WTC11 (cell line): ENCODE measurements around the gene MTCL1. TPM values are rescaled to one million over a fixed set of nuclear protein-coding genes. Genes with fewer than 3 reads are reported as not detected.

Source experiments
- ATAC-seq: fragments of 200-7000 bp; cut with Tn5 transposase; 2 replicates; pipeline ENCODE4 v1.10.0; 2021; ENCODE audit warnings: mild to moderate bottlenecking, moderate library complexity
- CTCF ChIA-PET: fragments of 300-600 bp; sonication (Branson Sonifier 250); formaldehyde crosslinking; loops from one replicate; lab custom pipeline; 2021; ENCODE audit warnings: antibody characterized with exemption; lab: Charles Lee
- POLR2A ChIA-PET: fragments of 350-600 bp; sonication (Branson Sonifier 250); formaldehyde crosslinking; loops from one replicate; lab custom pipeline; 2021; ENCODE audit warnings: antibody characterized with exemption; lab: Charles Lee
- DNase-seq: peaks from one replicate; pipeline ENCODE4 v3.0.0; 2021; ENCODE audit warnings: low spot score
- H3K27ac Mint-ChIP-seq: 2 replicates; pipeline ENCODE4 v1.8.0; 2021; ENCODE audit warnings: mixed read lengths
- H3K27me3 Mint-ChIP-seq: 2 replicates; pipeline ENCODE4 v1.8.0; 2021; ENCODE audit warnings: low read depth, mild to moderate bottlenecking, moderate library complexity, mixed read lengths
- H3K36me3 Mint-ChIP-seq: 2 replicates; pipeline ENCODE4 v1.8.0; 2021; ENCODE audit warnings: mixed read lengths
- H3K4me1 Mint-ChIP-seq: 2 replicates; pipeline ENCODE4 v1.8.0; 2022; ENCODE audit warnings: mixed read lengths
- H3K4me3 Mint-ChIP-seq: 2 replicates; pipeline ENCODE4 v1.8.0; 2021; ENCODE audit warnings: mild to moderate bottlenecking, moderate library complexity, mixed read lengths
- H3K9me3 Mint-ChIP-seq: 2 replicates; pipeline ENCODE4 v1.8.0; 2021; ENCODE audit warnings: mixed read lengths
- ELF4 ChIP-seq: sonication (generic); formaldehyde crosslinking; IDR thresholded peaks from 2 replicates; pipeline ENCODE4 v1.8.1; 2022; ENCODE audit warnings: low read depth, mild to moderate bottlenecking, moderate library complexity, missing genetic modification reagents
- HMGA2 ChIP-seq: fragments of 250-450 bp; sonication (Bioruptor Pico); IDR thresholded peaks from 2 replicates; pipeline ENCODE4 v1.4.0; 2021; ENCODE audit warnings: mild to moderate bottlenecking, moderate library complexity
- JAZF1 ChIP-seq: fragments of 250-450 bp; sonication (Bioruptor Pico); IDR thresholded peaks from 2 replicates; pipeline ENCODE4 v1.9.0; 2021; ENCODE audit warnings: moderate library complexity, mild to moderate bottlenecking, inconsistent platforms
- KAT7 ChIP-seq: sonication (generic); formaldehyde crosslinking; IDR thresholded peaks from 2 replicates; pipeline ENCODE4 v1.8.1; 2023; ENCODE audit warnings: missing genetic modification reagents, mild to moderate bottlenecking, borderline replicate concordance
- MYBL2 ChIP-seq: sonication (generic); formaldehyde crosslinking; IDR thresholded peaks from 2 replicates; pipeline ENCODE4 v1.8.1; 2023; ENCODE audit warnings: mild to moderate bottlenecking, moderate library complexity, missing genetic modification reagents
- NFATC4 ChIP-seq: fragments of 250-450 bp; sonication (Bioruptor Pico); IDR thresholded peaks from 2 replicates; pipeline ENCODE4 v1.9.0; 2021; ENCODE audit warnings: mild to moderate bottlenecking
- NR1H2 ChIP-seq: sonication (generic); formaldehyde crosslinking; IDR thresholded peaks from 2 replicates; pipeline ENCODE4 v1.9.0; 2021; ENCODE audit warnings: mild to moderate bottlenecking, moderate library complexity, missing genetic modification reagents
- RORB ChIP-seq: fragments of 250-450 bp; sonication (Bioruptor Pico); IDR thresholded peaks from 2 replicates; pipeline ENCODE4 v1.9.0; 2021; ENCODE audit warnings: mild to moderate bottlenecking
- SMAD4 ChIP-seq: sonication (generic); formaldehyde crosslinking; IDR thresholded peaks from 2 replicates; pipeline ENCODE4 v1.8.0; 2022; ENCODE audit warnings: mild to moderate bottlenecking, missing genetic modification reagents
- TCF7 ChIP-seq: sonication (generic); formaldehyde crosslinking; IDR thresholded peaks from 2 replicates; pipeline ENCODE4 v1.8.0; 2022; ENCODE audit warnings: mild to moderate bottlenecking, low read depth, missing genetic modification reagents, moderate library complexity
- TP53 ChIP-seq: sonication (generic); formaldehyde crosslinking; IDR thresholded peaks from 2 replicates; pipeline ENCODE4 v1.8.1; 2023; ENCODE audit warnings: mild to moderate bottlenecking, missing genetic modification reagents
- ZNF121 ChIP-seq: sonication (generic); formaldehyde crosslinking; IDR thresholded peaks from 2 replicates; pipeline ENCODE4 v1.8.0; 2023; ENCODE audit warnings: missing genetic modification reagents
- ZNF317 ChIP-seq: sonication (generic); formaldehyde crosslinking; IDR thresholded peaks from 2 replicates; pipeline ENCODE4 v1.8.1; 2023; ENCODE audit warnings: low read depth, mild to moderate bottlenecking, moderate library complexity, missing genetic modification reagents, borderline replicate concordance
- ZNF671 ChIP-seq: fragments of 250-450 bp; sonication (Bioruptor Pico); IDR thresholded peaks from 2 replicates; pipeline ENCODE4 v1.8.0; 2021; ENCODE audit warnings: mild to moderate bottlenecking
- total RNA-seq: library from RNA; stranded (reverse); gene quantifications from 3 replicates; pipeline ENCODE4 v1.2.3, GENCODE V29; 2021
- TF ChIP-seq, protein P1 (sequence below): sonication (generic); formaldehyde crosslinking; IDR thresholded peaks from 2 replicates; pipeline ENCODE4 v1.8.1; 2023; ENCODE audit warnings: mild to moderate bottlenecking, missing genetic modification reagents, moderate library complexity
- TF ChIP-seq, protein P2 (sequence below): sonication (generic); formaldehyde crosslinking; IDR thresholded peaks from 2 replicates; pipeline ENCODE4 v1.8.0; 2022; ENCODE audit warnings: mild to moderate bottlenecking, missing genetic modification reagents
- TF ChIP-seq, protein P3 (sequence below): fragments of 250-450 bp; sonication (Bioruptor Pico); IDR thresholded peaks from 2 replicates; pipeline ENCODE4 v1.8.0; 2021; ENCODE audit warnings: mild to moderate bottlenecking
- TF ChIP-seq, protein P4 (sequence below): sonication (generic); formaldehyde crosslinking; IDR thresholded peaks from 2 replicates; pipeline ENCODE4 v1.8.0; 2023; ENCODE audit warnings: missing genetic modification reagents
- TF ChIP-seq, protein P5 (sequence below): sonication (generic); formaldehyde crosslinking; IDR thresholded peaks from 2 replicates; pipeline ENCODE4 v1.8.0; 2023; ENCODE audit warnings: missing genetic modification reagents, mild to moderate bottlenecking, borderline replicate concordance
- TF ChIP-seq, protein P6 (sequence below): sonication (generic); formaldehyde crosslinking; IDR thresholded peaks from 2 replicates; pipeline ENCODE4 v1.8.0; 2023; ENCODE audit warnings: mild to moderate bottlenecking, missing genetic modification reagents
- TF ChIP-seq, protein P7 (sequence below): sonication (generic); formaldehyde crosslinking; IDR thresholded peaks from 2 replicates; pipeline ENCODE4 v1.8.0; 2022; ENCODE audit warnings: mild to moderate bottlenecking, missing genetic modification reagents

MTCL1 gene
- total RNA-seq, 1 experiment from 2014 or later = 64.3 TPM

DNA sequence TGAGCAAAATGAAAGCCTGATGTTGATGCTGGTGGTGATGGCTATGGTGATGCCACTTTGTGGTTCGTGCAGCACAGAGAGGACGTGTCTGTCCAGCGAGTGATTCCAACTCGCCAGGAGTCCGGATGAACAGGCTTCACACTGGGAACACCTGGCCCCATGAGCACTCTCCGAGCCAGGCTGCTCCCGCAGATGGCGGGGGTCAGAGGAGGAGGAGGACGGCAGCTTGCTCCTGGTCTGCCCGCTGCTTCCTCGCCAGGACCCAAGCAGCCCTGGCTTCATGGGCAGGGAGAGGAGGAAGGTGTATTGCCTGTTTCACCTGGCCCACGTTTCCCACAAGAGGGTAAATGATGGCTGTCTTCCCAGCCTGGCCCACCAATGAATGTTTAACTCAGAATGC lies 121.6 kb downstream of the MTCL1 start (continued):
- TF ChIP-seq, protein P1, sequence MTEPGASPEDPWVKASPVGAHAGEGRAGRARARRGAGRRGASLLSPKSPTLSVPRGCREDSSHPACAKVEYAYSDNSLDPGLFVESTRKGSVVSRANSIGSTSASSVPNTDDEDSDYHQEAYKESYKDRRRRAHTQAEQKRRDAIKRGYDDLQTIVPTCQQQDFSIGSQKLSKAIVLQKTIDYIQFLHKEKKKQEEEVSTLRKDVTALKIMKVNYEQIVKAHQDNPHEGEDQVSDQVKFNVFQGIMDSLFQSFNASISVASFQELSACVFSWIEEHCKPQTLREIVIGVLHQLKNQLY = no peak

DNA sequence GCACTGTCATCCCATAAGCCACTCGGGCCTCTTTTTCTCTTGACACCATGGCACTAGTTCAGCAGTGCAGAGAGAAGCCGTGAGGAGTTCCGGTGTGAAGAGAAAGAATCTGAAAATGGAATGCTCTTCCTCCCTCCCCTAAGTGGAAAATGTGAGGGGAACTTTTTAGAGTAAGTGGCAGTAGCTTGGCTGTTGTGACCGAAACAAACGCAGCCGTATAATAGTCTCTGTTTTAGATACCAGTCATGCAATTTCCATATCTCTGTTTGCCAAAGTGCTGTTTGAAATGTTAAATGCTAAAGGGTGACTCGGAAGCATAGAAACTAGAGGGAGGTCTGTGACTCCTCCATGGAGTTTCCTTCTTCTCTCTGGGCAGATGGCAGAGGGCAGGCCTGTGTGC lies 122.9 kb downstream of the MTCL1 start:
- Mint-ChIP-seq H3K27me3 (no peaks in the 10 kb centered on the region), H3K9me3 (peaks cover 6% of the 10 kb centered on the region), H3K4me1 (peaks cover 19% of the 10 kb centered on the region), H3K36me3 (peaks cover 23% of the 10 kb centered on the region), H3K27ac (no peak overlapping the region), H3K4me3 (no peak overlapping the region)
- ChIA-PET CTCF (no interaction called here), POLR2A (no interaction called here)
- no peak for TF ChIP-seq ZNF121 (CRISPR knock-in tag)
- no peak for TF ChIP-seq NFATC4 (CRISPR knock-in tag)
- TF ChIP-seq, protein P2, sequence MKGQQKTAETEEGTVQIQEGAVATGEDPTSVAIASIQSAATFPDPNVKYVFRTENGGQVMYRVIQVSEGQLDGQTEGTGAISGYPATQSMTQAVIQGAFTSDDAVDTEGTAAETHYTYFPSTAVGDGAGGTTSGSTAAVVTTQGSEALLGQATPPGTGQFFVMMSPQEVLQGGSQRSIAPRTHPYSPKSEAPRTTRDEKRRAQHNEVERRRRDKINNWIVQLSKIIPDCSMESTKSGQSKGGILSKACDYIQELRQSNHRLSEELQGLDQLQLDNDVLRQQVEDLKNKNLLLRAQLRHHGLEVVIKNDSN (CRISPR knock-in tag) = no peak
- no peak for TF ChIP-seq JAZF1
- TF ChIP-seq, protein P3, sequence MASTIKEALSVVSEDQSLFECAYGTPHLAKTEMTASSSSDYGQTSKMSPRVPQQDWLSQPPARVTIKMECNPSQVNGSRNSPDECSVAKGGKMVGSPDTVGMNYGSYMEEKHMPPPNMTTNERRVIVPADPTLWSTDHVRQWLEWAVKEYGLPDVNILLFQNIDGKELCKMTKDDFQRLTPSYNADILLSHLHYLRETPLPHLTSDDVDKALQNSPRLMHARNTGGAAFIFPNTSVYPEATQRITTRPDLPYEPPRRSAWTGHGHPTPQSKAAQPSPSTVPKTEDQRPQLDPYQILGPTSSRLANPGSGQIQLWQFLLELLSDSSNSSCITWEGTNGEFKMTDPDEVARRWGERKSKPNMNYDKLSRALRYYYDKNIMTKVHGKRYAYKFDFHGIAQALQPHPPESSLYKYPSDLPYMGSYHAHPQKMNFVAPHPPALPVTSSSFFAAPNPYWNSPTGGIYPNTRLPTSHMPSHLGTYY (CRISPR knock-in tag) = no peak
- no peak for TF ChIP-seq RORB
- TF ChIP-seq, protein P4, sequence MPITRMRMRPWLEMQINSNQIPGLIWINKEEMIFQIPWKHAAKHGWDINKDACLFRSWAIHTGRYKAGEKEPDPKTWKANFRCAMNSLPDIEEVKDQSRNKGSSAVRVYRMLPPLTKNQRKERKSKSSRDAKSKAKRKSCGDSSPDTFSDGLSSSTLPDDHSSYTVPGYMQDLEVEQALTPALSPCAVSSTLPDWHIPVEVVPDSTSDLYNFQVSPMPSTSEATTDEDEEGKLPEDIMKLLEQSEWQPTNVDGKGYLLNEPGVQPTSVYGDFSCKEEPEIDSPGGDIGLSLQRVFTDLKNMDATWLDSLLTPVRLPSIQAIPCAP (CRISPR knock-in tag) = no peak
- no peak for TF ChIP-seq SMAD4
- no peak for TF ChIP-seq MYBL2 (CRISPR knock-in tag)
- TF ChIP-seq, protein P5, sequence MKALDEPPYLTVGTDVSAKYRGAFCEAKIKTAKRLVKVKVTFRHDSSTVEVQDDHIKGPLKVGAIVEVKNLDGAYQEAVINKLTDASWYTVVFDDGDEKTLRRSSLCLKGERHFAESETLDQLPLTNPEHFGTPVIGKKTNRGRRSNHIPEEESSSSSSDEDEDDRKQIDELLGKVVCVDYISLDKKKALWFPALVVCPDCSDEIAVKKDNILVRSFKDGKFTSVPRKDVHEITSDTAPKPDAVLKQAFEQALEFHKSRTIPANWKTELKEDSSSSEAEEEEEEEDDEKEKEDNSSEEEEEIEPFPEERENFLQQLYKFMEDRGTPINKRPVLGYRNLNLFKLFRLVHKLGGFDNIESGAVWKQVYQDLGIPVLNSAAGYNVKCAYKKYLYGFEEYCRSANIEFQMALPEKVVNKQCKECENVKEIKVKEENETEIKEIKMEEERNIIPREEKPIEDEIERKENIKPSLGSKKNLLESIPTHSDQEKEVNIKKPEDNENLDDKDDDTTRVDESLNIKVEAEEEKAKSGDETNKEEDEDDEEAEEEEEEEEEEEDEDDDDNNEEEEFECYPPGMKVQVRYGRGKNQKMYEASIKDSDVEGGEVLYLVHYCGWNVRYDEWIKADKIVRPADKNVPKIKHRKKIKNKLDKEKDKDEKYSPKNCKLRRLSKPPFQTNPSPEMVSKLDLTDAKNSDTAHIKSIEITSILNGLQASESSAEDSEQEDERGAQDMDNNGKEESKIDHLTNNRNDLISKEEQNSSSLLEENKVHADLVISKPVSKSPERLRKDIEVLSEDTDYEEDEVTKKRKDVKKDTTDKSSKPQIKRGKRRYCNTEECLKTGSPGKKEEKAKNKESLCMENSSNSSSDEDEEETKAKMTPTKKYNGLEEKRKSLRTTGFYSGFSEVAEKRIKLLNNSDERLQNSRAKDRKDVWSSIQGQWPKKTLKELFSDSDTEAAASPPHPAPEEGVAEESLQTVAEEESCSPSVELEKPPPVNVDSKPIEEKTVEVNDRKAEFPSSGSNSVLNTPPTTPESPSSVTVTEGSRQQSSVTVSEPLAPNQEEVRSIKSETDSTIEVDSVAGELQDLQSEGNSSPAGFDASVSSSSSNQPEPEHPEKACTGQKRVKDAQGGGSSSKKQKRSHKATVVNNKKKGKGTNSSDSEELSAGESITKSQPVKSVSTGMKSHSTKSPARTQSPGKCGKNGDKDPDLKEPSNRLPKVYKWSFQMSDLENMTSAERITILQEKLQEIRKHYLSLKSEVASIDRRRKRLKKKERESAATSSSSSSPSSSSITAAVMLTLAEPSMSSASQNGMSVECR (CRISPR knock-in tag) = no peak
- TF ChIP-seq ELF4 (CRISPR knock-in tag) = no peak
- TF ChIP-seq, protein P6, sequence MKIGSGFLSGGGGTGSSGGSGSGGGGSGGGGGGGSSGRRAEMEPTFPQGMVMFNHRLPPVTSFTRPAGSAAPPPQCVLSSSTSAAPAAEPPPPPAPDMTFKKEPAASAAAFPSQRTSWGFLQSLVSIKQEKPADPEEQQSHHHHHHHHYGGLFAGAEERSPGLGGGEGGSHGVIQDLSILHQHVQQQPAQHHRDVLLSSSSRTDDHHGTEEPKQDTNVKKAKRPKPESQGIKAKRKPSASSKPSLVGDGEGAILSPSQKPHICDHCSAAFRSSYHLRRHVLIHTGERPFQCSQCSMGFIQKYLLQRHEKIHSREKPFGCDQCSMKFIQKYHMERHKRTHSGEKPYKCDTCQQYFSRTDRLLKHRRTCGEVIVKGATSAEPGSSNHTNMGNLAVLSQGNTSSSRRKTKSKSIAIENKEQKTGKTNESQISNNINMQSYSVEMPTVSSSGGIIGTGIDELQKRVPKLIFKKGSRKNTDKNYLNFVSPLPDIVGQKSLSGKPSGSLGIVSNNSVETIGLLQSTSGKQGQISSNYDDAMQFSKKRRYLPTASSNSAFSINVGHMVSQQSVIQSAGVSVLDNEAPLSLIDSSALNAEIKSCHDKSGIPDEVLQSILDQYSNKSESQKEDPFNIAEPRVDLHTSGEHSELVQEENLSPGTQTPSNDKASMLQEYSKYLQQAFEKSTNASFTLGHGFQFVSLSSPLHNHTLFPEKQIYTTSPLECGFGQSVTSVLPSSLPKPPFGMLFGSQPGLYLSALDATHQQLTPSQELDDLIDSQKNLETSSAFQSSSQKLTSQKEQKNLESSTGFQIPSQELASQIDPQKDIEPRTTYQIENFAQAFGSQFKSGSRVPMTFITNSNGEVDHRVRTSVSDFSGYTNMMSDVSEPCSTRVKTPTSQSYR (CRISPR knock-in tag) = no peak
- TF ChIP-seq NR1H2 = no peak
- no peak for TF ChIP-seq TP53 (CRISPR knock-in tag)
- TF ChIP-seq KAT7 (CRISPR knock-in tag) = no peak
- TF ChIP-seq ZNF671 (CRISPR knock-in tag) = no peak
- no peak for TF ChIP-seq HMGA2 (CRISPR knock-in tag)
- TF ChIP-seq, protein P7, sequence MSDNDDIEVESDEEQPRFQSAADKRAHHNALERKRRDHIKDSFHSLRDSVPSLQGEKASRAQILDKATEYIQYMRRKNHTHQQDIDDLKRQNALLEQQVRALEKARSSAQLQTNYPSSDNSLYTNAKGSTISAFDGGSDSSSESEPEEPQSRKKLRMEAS = no peak
- TF ChIP-seq TCF7 = no peak
- TF ChIP-seq ZNF317 (CRISPR knock-in tag) = no peak
- TF ChIP-seq, all 79 proteins: peak for 0
- no peak for DNase-seq
- ATAC-seq = no peak
